Panc1 (cell line): ENCODE measurements around the gene LMO4. TPM values are rescaled to one million over a fixed set of nuclear protein-coding genes. Genes with fewer than 3 reads are reported as not detected.

Experiments
- ATAC-seq: fragments of 200-7000 bp; cut with Tn5 transposase; 2 replicates; pipeline ENCODE4 v1.9.1; 2020; ENCODE audit warnings: mild to moderate bottlenecking, moderate library complexity
- BruUV-seq: library from RNA; stranded (reverse); fragments of 400-500 nt; replicated peaks from 2 replicates; lab custom pipeline; 2021; lab: Mats Ljungman, UMichigan
- CTCF ChIA-PET: fragments of 300-600 bp; sonication (Branson Sonifier 250); formaldehyde crosslinking; loops from one replicate; lab custom pipeline; 2022; ENCODE audit warnings: antibody characterized with exemption; lab: Charles Lee
- POLR2A ChIA-PET: fragments of 300-600 bp; sonication (Branson Sonifier 250); formaldehyde crosslinking; loops from one replicate; lab custom pipeline; 2022; ENCODE audit warnings: antibody characterized with exemption; lab: Charles Lee
- DNase-seq: peaks from one replicate; pipeline ENCODE4 v3.0.0-alpha.2; 2010; ENCODE audit warnings: low read depth, low spot score
- H3K27ac ChIP-seq: 2 replicates; pipeline ENCODE4 v1.5.1; 2011; ENCODE audit warnings: mild to moderate bottlenecking, low read length, inconsistent platforms
- H3K27me3 ChIP-seq: fragments of 200-500 bp; sonication (Bioruptor generic); 2 replicates; pipeline ENCODE4 v1.6.0; 2014; ENCODE audit warnings: low read length, inconsistent platforms; ENCODE audit not compliant: control insufficient read depth, insufficient read depth
- H3K36me3 ChIP-seq: fragments of 200-500 bp; sonication (Bioruptor generic); 2 replicates; pipeline ENCODE4 v1.5.1; 2014; ENCODE audit warnings: inconsistent platforms, mild to moderate bottlenecking, low read length, moderate library complexity; ENCODE audit not compliant: control insufficient read depth, insufficient read depth
- H3K4me1 ChIP-seq: 2 replicates; pipeline ENCODE4 v1.5.1; 2011; ENCODE audit warnings: inconsistent platforms, mild to moderate bottlenecking, low read length, moderate library complexity; ENCODE audit not compliant: control insufficient read depth, insufficient read depth
- H3K4me3 ChIP-seq, 2 experiments: 2 replicates each; pipeline ENCODE4 v1.5.1; 2011 to 2012; ENCODE audit warnings: low read depth in 2 of 2, low read length in 2 of 2, mild to moderate bottlenecking in 2 of 2, inconsistent platforms in 1 of 2, moderate library complexity in 1 of 2
- H3K9me3 ChIP-seq: fragments of 200-500 bp; sonication (Bioruptor generic); 2 replicates; pipeline ENCODE4 v1.5.1; 2014; ENCODE audit warnings: low read depth, mild to moderate bottlenecking, inconsistent platforms, low read length, moderate library complexity; ENCODE audit not compliant: control insufficient read depth, insufficient read depth
- POLR2AphosphoS5 ChIP-seq: IDR thresholded peaks from 2 replicates; pipeline ENCODE4 v1.6.1; 2012; ENCODE audit warnings: mild to moderate bottlenecking, low read depth, low read length, moderate library complexity
- SIN3A ChIP-seq: IDR thresholded peaks from 2 replicates; pipeline ENCODE4 v1.6.1; 2012; ENCODE audit warnings: low read depth, mild to moderate bottlenecking, low read length, moderate library complexity, borderline replicate concordance; ENCODE audit not compliant: insufficient read depth
- TCF7L2 ChIP-seq: IDR thresholded peaks from 2 replicates; pipeline ENCODE4 v1.6.1; 2011; ENCODE audit warnings: mild to moderate bottlenecking, low read depth, low read length, inconsistent platforms
- in situ Hi-C: cut with HindIII; loops from 2 replicates; pipeline ENCODE4 v1.10.0; 2016; ENCODE audit warnings: low sequenced_read_pairs, low pct_unique_long_range_greater_than_20kb
- intact Hi-C: fragments of 100-400 bp; cut with micrococcal nuclease; formaldehyde crosslinking; loops from one replicate; pipeline ENCODE4 v1.10.0; 2022; ENCODE audit not compliant: unreplicated experiment
- total RNA-seq: library from RNA; stranded (reverse); gene quantifications from one replicate; pipeline ENCODE4 v1.2.1, GENCODE V29; 2021; ENCODE audit not compliant: unreplicated experiment
- TF ChIP-seq, protein P1 (sequence below): fragments of 450-650 bp; IDR thresholded peaks from 2 replicates; pipeline ENCODE4 v1.5.1; 2017; ENCODE audit warnings: mild to moderate bottlenecking
- TF ChIP-seq, protein P2 (sequence below), 2 experiments: IDR thresholded peaks; 2 replicates each; pipeline ENCODE4 v1.6.1; 2011 to 2012; ENCODE audit warnings: low read depth in 2 of 2, control low read depth in 1 of 2, low read length in 1 of 2, mild to moderate bottlenecking in 1 of 2, moderate library complexity in 1 of 2; ENCODE audit not compliant: insufficient read depth in 1 of 2

Gene LMO4
- total RNA-seq, 1 experiment from 2014 or later = 38.3 TPM

DNA sequence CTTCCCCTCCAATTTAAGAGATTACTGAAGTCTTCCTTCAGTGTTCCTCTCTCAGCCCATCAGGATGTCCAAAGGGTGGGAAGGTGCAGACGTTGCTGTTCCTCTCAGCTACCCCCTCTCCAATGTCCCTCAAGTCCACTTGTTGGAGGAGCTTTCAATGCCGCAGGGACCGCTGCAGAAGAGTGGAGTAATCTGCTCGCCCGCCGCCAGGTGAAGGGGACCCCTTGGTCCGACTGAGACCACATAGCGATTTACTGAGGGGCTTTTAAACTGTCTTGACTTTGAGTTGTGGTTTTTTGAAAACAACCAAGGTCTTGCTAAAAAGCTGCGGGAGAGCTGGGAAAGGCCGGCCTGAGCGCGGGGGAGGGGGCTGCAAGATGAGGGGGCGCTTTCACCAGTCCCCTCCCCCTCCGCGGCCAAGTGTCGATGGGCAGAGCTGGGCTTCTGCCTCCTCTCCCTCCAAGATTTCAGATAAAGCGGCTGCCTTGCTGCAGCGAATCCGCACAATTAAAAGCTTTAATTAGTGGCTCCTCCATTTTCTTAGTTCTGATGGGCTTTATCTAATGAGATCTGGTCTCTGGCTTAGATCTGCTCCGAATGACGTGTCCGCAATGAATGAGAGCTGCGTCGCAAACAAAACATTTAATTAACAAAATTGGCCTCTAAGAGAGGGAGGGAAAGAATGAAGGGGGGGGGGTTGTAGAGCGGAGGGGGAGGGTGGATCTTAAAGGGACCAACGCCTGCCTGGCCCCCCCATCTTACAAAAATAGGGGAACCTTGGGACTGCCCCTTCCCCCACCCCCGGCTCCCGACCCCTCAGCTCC lies 5.9 kb downstream of the LMO4 start:
- BruUV-seq = TSS peak; percentile 92
- Histone ChIP-seq H3K4me1 (peaks cover 61% of the 10 kb centered on the region), H3K9me3 (no peaks in the 10 kb centered on the region), H3K4me3 (peak overlapping the region; percentile 42 to 71), H3K36me3 (peaks cover 4% of the 10 kb centered on the region), H3K27ac (peak overlapping the region; percentile 73), H3K27me3 (no peaks in the 10 kb centered on the region)
- CTCF ChIA-PET = interaction anchor here (0.6 to 1.0 kb wide), 4 partner anchors 41 to 1261 kb away, joined by 3 to 8 read pairs (median 3); no protein-coding TSS in a partner anchor
- in situ Hi-C loops (no loop called here), intact Hi-C loops (no loop called here)
- ATAC-seq (peak; percentile 11), DNase-seq (no peak)
- no peak for TF ChIP-seq TCF7L2
- TF ChIP-seq, protein P1, sequence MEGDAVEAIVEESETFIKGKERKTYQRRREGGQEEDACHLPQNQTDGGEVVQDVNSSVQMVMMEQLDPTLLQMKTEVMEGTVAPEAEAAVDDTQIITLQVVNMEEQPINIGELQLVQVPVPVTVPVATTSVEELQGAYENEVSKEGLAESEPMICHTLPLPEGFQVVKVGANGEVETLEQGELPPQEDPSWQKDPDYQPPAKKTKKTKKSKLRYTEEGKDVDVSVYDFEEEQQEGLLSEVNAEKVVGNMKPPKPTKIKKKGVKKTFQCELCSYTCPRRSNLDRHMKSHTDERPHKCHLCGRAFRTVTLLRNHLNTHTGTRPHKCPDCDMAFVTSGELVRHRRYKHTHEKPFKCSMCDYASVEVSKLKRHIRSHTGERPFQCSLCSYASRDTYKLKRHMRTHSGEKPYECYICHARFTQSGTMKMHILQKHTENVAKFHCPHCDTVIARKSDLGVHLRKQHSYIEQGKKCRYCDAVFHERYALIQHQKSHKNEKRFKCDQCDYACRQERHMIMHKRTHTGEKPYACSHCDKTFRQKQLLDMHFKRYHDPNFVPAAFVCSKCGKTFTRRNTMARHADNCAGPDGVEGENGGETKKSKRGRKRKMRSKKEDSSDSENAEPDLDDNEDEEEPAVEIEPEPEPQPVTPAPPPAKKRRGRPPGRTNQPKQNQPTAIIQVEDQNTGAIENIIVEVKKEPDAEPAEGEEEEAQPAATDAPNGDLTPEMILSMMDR = peak; percentile 9; the same call in 1 of the 2 replicates
- POLR2A ChIA-PET = interaction anchor here (0.6 kb wide), 1 partner anchor 47 kb away, joined by 13 read pairs; no protein-coding TSS in a partner anchor

DNA sequence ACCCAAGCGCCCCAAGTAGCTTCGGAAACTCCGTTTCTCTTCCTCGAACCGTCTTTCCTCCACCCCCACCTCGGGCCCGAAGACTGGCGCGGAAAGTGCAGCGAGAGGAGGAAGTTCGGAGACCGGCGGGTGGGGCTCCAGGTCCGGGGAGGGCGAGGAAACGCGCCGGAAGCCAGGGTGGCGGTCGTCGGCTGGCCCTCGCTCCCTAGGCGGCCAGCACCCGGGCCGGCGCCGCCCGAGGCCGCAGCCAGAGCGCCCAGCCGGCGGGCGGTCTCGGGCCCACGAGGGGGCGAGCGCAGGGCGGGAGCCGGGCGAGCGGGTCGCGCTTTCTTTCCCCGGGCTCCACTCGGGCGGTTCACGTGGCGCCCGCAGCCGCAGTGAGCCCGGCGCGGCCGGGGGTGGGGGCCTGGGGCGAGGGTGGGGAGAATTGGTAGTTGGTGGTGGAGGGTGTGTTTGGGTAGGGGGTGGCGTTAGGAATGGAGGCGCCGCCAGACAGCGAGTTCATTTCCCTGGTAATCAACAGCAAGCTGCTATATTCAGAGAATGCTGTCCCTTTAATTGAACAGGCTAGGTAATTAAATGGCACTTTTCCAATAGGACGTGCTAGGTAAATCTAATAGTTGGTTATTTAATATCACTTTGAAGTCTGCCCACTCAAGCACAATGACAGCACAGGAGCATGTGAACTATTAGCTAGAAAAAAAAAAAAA lies 6.7 kb downstream of the LMO4 start:
- Histone ChIP-seq H3K27ac (peak overlapping the region; percentile 83), H3K36me3 (peaks cover 12% of the 10 kb centered on the region), H3K4me3 (peak overlapping the region; percentile 42 to 71), H3K4me1 (peaks cover 53% of the 10 kb centered on the region), H3K9me3 (no peaks in the 10 kb centered on the region), H3K27me3 (no peaks in the 10 kb centered on the region)
- ChIA-PET CTCF (interaction anchor here (0.6 kb wide), 2 partner anchors 27 to 42 kb away, joined by 3 to 10 read pairs; no protein-coding TSS in a partner anchor), POLR2A (interaction anchor here (0.6 kb wide), 1 partner anchor 32 kb away, joined by 3 read pairs; no protein-coding TSS in a partner anchor)
- no TSS peak for BruUV-seq
- no peak for DNase-seq
- TF ChIP-seq, protein P1 = peak; percentile 63
- TF ChIP-seq TCF7L2 = no peak
- TF ChIP-seq POLR2AphosphoS5 = peak; percentile 61
- TF ChIP-seq SIN3A = peak; percentile 56; the same call in 1 of the 2 replicates
- TF ChIP-seq, protein P2, sequence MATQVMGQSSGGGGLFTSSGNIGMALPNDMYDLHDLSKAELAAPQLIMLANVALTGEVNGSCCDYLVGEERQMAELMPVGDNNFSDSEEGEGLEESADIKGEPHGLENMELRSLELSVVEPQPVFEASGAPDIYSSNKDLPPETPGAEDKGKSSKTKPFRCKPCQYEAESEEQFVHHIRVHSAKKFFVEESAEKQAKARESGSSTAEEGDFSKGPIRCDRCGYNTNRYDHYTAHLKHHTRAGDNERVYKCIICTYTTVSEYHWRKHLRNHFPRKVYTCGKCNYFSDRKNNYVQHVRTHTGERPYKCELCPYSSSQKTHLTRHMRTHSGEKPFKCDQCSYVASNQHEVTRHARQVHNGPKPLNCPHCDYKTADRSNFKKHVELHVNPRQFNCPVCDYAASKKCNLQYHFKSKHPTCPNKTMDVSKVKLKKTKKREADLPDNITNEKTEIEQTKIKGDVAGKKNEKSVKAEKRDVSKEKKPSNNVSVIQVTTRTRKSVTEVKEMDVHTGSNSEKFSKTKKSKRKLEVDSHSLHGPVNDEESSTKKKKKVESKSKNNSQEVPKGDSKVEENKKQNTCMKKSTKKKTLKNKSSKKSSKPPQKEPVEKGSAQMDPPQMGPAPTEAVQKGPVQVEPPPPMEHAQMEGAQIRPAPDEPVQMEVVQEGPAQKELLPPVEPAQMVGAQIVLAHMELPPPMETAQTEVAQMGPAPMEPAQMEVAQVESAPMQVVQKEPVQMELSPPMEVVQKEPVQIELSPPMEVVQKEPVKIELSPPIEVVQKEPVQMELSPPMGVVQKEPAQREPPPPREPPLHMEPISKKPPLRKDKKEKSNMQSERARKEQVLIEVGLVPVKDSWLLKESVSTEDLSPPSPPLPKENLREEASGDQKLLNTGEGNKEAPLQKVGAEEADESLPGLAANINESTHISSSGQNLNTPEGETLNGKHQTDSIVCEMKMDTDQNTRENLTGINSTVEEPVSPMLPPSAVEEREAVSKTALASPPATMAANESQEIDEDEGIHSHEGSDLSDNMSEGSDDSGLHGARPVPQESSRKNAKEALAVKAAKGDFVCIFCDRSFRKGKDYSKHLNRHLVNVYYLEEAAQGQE (IDR thresholded peaks at IDR 0.05; ENCODE audit: insufficient read depth in 1 of 2, low read depth in 2 of 2, low read length in 1 of 2) = no peak
- ATAC-seq = peak; percentile 77
- in situ Hi-C loops (no loop called here), intact Hi-C loops (no loop called here)
